H4 (cell line): ENCODE data around the gene UBE2L6. TPM values are rescaled to one million over a fixed set of nuclear protein-coding genes. Genes with fewer than 3 reads are reported as not detected.

Source experiments
- total RNA-seq: library from RNA; depleted of rRNA; stranded (reverse); fragments of >200 nt; shearing (Covaris generic); gene quantifications from 2 replicates; pipeline ENCODE4 v1.2.3, GENCODE V29; 2014; rRNA removed

The UBE2L6 gene
- total RNA-seq, 1 experiment from 2014 or later: 149 TPM

Other genes with a start within 250 kb of the UBE2L6 start
- 12.6 and 18.2 TPM in 2 replicates for gene TNKS1BP1, start 242.7 kb downstream of the UBE2L6 start, total RNA-seq
- gene SSRP1, start 231.8 kb downstream of the UBE2L6 start, total RNA-seq: 123 and 145 TPM in 2 replicates
- not detected in 2 replicates for gene P2RX3, start 229.3 kb downstream of the UBE2L6 start, total RNA-seq
- gene PRG3, start 186.5 kb downstream of the UBE2L6 start, total RNA-seq: not detected in 2 replicates
- gene PRG2, start 177.0 kb downstream of the UBE2L6 start, total RNA-seq: not detected in 2 replicates
- gene SLC43A3, start 140.6 kb downstream of the UBE2L6 start, total RNA-seq: 20.4 and 21.3 TPM in 2 replicates
- gene RTN4RL2, start 107.1 kb downstream of the UBE2L6 start, total RNA-seq: 0.64 and 0.89 TPM in 2 replicates
- 3.5 and 6.0 TPM in 2 replicates for gene SLC43A1, start 52.0 kb downstream of the UBE2L6 start, total RNA-seq
- 111 and 118 TPM in 2 replicates for gene TIMM10, start 36.9 kb downstream of the UBE2L6 start, total RNA-seq
- not detected in 2 replicates for gene SMTNL1, start 30.1 kb downstream of the UBE2L6 start, total RNA-seq
- 1.2 and 8.3 TPM in 2 replicates for gene SERPING1, start 30.0 kb upstream of the UBE2L6 start, total RNA-seq
- gene YPEL4, start 82.2 kb upstream of the UBE2L6 start, total RNA-seq: 1.2 and 3.3 TPM in 2 replicates
- gene CLP1, start 90.1 kb upstream of the UBE2L6 start, total RNA-seq: 24.4 and 27.5 TPM in 2 replicates
- 23.5 and 32.4 TPM in 2 replicates for gene ZDHHC5, start 100.4 kb upstream of the UBE2L6 start, total RNA-seq
- gene MED19, start 144.5 kb upstream of the UBE2L6 start, total RNA-seq: 25.3 and 29.7 TPM in 2 replicates
- 128 and 142 TPM in 2 replicates for gene TMX2, start 144.9 kb upstream of the UBE2L6 start, total RNA-seq
- gene SELENOH, start 173.8 kb upstream of the UBE2L6 start, total RNA-seq: 218 and 298 TPM in 2 replicates
- not detected in 2 replicates for gene BTBD18, start 184.1 kb upstream of the UBE2L6 start, total RNA-seq
- 50.0 and 56.3 TPM in 2 replicates for gene CTNND1, start 194.1 kb upstream of the UBE2L6 start, total RNA-seq